Measurements from ENCODE around the gene TDRD9. TPM values are rescaled to one million over a fixed set of nuclear protein-coding genes. Genes with fewer than 3 reads are reported as not detected.

TDRD9 gene
- total RNA-seq, 1 donor from 2014 or later, result not detected

GRCh38 chr14:103941462-103941861 lies 13.2 kb downstream of the TDRD9 start:
- Mint-ChIP-seq H3K36me3 (ENCODE audit: low read depth, unreplicated experiment) (no peaks in the 10 kb centered on the region), H3K4me1 (ENCODE audit: unreplicated experiment) (no peaks in the 10 kb centered on the region), H3K27me3 (ENCODE audit: unreplicated experiment) (no peaks in the 10 kb centered on the region), H3K27ac (ENCODE audit: unreplicated experiment) (no peak overlapping the region), H3K9me3 (ENCODE audit: unreplicated experiment) (no peaks in the 10 kb centered on the region), H3K4me3 (ENCODE audit: unreplicated experiment) (no peak overlapping the region)
- TF ChIP-seq, protein P1, sequence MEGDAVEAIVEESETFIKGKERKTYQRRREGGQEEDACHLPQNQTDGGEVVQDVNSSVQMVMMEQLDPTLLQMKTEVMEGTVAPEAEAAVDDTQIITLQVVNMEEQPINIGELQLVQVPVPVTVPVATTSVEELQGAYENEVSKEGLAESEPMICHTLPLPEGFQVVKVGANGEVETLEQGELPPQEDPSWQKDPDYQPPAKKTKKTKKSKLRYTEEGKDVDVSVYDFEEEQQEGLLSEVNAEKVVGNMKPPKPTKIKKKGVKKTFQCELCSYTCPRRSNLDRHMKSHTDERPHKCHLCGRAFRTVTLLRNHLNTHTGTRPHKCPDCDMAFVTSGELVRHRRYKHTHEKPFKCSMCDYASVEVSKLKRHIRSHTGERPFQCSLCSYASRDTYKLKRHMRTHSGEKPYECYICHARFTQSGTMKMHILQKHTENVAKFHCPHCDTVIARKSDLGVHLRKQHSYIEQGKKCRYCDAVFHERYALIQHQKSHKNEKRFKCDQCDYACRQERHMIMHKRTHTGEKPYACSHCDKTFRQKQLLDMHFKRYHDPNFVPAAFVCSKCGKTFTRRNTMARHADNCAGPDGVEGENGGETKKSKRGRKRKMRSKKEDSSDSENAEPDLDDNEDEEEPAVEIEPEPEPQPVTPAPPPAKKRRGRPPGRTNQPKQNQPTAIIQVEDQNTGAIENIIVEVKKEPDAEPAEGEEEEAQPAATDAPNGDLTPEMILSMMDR (IDR thresholded peaks at IDR 0.05; ENCODE audit: unreplicated experiment), result no peak
- DNase-seq (ENCODE audit: low spot score), result no peak

DNA sequence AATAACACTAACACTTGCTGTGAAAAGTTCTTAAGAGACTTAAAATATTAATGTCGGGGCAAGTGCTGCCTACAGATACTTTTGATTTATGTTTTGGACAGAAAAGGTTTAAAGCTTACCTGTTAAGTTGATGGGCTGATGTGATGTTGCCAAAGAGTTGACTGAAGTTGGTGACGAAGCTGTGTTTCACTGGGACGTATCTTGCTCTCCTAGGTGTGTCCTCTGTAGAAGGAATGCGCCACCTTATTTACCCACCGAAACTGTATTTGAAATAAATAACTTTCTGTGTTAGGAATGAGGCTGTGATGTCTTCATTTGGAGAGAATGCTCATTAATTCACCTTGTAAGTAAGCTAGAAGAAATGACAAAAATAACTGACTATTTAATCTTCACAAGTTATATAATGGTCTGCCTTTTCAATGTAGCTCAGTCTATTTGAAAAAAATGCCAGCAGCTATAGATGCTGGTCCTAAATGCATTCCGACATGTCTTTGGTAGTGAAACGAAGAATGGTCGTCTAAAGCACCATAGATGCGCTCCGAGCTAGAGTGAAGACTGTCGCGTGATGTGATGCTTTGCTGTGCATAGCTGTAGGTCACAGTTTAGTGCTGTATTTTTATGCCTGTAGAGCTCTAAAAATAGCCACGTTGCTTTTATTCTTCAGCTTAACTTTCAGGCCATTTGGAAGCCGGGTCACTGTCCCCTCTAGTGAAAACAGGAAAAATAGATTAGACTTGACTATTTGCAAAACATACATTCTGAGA lies 13.9 kb downstream of the TDRD9 start, which contains the start of gene RD3L:
RD3L (minus strand) TSS at position 557 of the 764 bp plus-strand sequence. CDS start 834 bp downstream, outside the sequence.
- Mint-ChIP-seq H3K4me1 (ENCODE audit: unreplicated experiment) (no peaks in the 10 kb centered on the region), H3K4me3 (ENCODE audit: unreplicated experiment) (no peak within 1 kb of the TSS), H3K27ac (ENCODE audit: unreplicated experiment) (no peak within 1 kb of the TSS), H3K27me3 (ENCODE audit: unreplicated experiment) (no peaks in the 10 kb centered on the region), H3K9me3 (ENCODE audit: unreplicated experiment) (no peaks in the 10 kb centered on the region), H3K36me3 (ENCODE audit: low read depth, unreplicated experiment) (no peaks in the 10 kb centered on the region)
- DNase-seq (ENCODE audit: low spot score), result no peak
- TF ChIP-seq, protein P1 (IDR thresholded peaks at IDR 0.05; ENCODE audit: unreplicated experiment), result no peak

- Mint-ChIP-seq H3K4me3 (ENCODE audit: unreplicated experiment) (no peak overlapping the region), H3K36me3 (ENCODE audit: low read depth, unreplicated experiment) (no peaks in the 10 kb centered on the region), H3K27ac (ENCODE audit: unreplicated experiment) (no peak overlapping the region), H3K27me3 (ENCODE audit: unreplicated experiment) (no peaks in the 10 kb centered on the region), H3K4me1 (ENCODE audit: unreplicated experiment) (no peaks in the 10 kb centered on the region), H3K9me3 (ENCODE audit: unreplicated experiment) (no peaks in the 10 kb centered on the region)
- TF ChIP-seq, protein P1 (IDR thresholded peaks at IDR 0.05; ENCODE audit: unreplicated experiment), result no peak
- no peak for DNase-seq (ENCODE audit: low spot score)
Measured at GRCh38 chr14:103943673-103944072, 15.4 kb downstream of the TDRD9 start.

DNA sequence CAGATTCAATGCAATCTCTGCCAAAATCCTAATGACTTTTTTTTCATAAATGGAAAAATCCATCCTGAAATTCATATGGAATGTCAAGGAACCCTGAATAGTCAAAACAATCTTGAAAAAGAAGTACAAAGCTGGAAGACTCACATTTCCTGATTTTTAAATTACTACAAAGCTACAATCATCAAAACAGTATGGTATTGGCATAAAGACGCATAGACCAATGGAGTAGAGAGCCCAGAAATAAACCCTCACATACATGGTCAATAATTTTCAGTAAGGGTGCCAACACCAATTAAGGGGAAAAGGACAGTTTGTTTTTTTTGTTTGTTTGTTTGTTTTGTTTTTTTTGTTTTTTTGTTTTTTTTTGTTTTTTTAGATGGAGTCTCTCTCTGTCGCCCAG lies 18.7 kb downstream of the TDRD9 start:
- Mint-ChIP-seq H3K9me3 (ENCODE audit: unreplicated experiment) (no peaks in the 10 kb centered on the region), H3K36me3 (ENCODE audit: low read depth, unreplicated experiment) (no peaks in the 10 kb centered on the region), H3K4me3 (ENCODE audit: unreplicated experiment) (no peak overlapping the region), H3K27me3 (ENCODE audit: unreplicated experiment) (no peaks in the 10 kb centered on the region), H3K27ac (ENCODE audit: unreplicated experiment) (no peak overlapping the region), H3K4me1 (ENCODE audit: unreplicated experiment) (peaks cover 2% of the 10 kb centered on the region)
- no peak for DNase-seq (ENCODE audit: low spot score)
- TF ChIP-seq, protein P1 (IDR thresholded peaks at IDR 0.05; ENCODE audit: unreplicated experiment), result no peak

DNA sequence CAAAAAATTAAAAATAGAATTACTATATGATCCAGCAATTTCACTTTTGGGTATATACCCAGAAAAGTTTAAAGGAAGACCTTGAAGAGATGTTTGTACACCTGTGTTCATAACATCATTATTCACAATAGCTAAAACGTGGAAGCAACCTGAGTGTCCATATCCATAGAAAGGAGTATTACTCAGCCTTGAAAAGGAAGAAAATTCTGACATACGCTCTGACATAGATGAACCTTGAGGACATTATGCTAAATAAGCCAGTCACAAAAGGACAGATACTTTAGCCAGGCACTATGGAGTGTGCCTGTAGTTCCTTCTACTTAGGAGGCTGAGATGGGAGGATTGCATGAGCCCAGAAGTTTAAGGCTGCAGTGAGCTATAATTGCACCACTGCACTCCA lies 20.2 kb downstream of the TDRD9 start:
- no peak for DNase-seq (ENCODE audit: low spot score)
- Mint-ChIP-seq H3K4me1 (ENCODE audit: unreplicated experiment) (peaks cover 2% of the 10 kb centered on the region), H3K9me3 (ENCODE audit: unreplicated experiment) (peaks cover 4% of the 10 kb centered on the region), H3K36me3 (ENCODE audit: low read depth, unreplicated experiment) (no peaks in the 10 kb centered on the region), H3K27ac (ENCODE audit: unreplicated experiment) (no peak overlapping the region), H3K4me3 (ENCODE audit: unreplicated experiment) (no peak overlapping the region), H3K27me3 (ENCODE audit: unreplicated experiment) (no peaks in the 10 kb centered on the region)
- TF ChIP-seq, protein P1 (IDR thresholded peaks at IDR 0.05; ENCODE audit: unreplicated experiment), result no peak
